DND-41 (cell line): Measurements from ENCODE around the gene HLCS.
"Not testable (repeated sequence)": the region's sequence is repeated elsewhere in the genome, so short reads cannot be mapped to it uniquely, and the experiment has no call there.

Experiments used
- ATAC-seq: fragments of 200-7000 bp; cut with Tn5 transposase; 3 replicates; pipeline ENCODE4 v1.9.1; 2021; ENCODE audit warnings: low read depth; ENCODE audit not compliant: insufficient read depth
- DNase-seq: peaks from one replicate; pipeline ENCODE4 v3.0.0-alpha.2; 2020
- H2AFZ ChIP-seq: 2 replicates; pipeline ENCODE4 v1.6.0; 2012; ENCODE audit warnings: low read depth, low read length
- H3K27ac ChIP-seq: 2 replicates; pipeline ENCODE4 v1.5.1; 2012; ENCODE audit warnings: low read length, inconsistent platforms
- H3K27me3 ChIP-seq: fragments of 200-600 bp; sonication (generic); 2 replicates; pipeline ENCODE4 v1.6.0; 2012; ENCODE audit warnings: low read length, mild to moderate bottlenecking, inconsistent platforms; ENCODE audit not compliant: insufficient read depth, poor library complexity
- H3K36me3 ChIP-seq: 2 replicates; pipeline ENCODE4 v1.5.1; 2012; ENCODE audit warnings: low read length, inconsistent platforms; ENCODE audit not compliant: insufficient read depth
- H3K4me1 ChIP-seq: 2 replicates; pipeline ENCODE4 v1.5.1; 2012; ENCODE audit warnings: mild to moderate bottlenecking, low read length; ENCODE audit not compliant: insufficient read depth
- H3K4me2 ChIP-seq: 2 replicates; pipeline ENCODE4 v1.6.0; 2012; ENCODE audit warnings: mild to moderate bottlenecking, moderate library complexity, low read length, inconsistent platforms; ENCODE audit not compliant: insufficient read depth
- H3K4me3 ChIP-seq, 2 experiments: fragments of 200-600 bp in 1 of 2; shearing (Covaris generic) in 1 of 2; 2 replicates each; pipeline ENCODE4 v1.5.1; 2012 to 2016; ENCODE audit warnings: inconsistent platforms in 2 of 2, low read length in 2 of 2, mild to moderate bottlenecking in 2 of 2, low read depth in 1 of 2, moderate library complexity in 1 of 2
- H3K79me2 ChIP-seq: 2 replicates; pipeline ENCODE4 v1.6.0; 2012; ENCODE audit warnings: low read length, inconsistent platforms; ENCODE audit not compliant: insufficient read depth
- H3K9ac ChIP-seq: 2 replicates; pipeline ENCODE4 v1.6.0; 2012; ENCODE audit warnings: low read depth, mild to moderate bottlenecking, inconsistent platforms, low read length, moderate library complexity
- H3K9me3 ChIP-seq: 2 replicates; pipeline ENCODE4 v1.5.1; 2012; ENCODE audit warnings: low read length, moderate library complexity, mild to moderate bottlenecking, inconsistent platforms; ENCODE audit not compliant: insufficient read depth, severe bottlenecking
- H4K20me1 ChIP-seq: 2 replicates; pipeline ENCODE4 v1.6.0; 2012; ENCODE audit warnings: low read length; ENCODE audit not compliant: insufficient read depth
- CTCF ChIP-seq: IDR thresholded peaks from 2 replicates; pipeline ENCODE4 v1.5.1; 2012; ENCODE audit warnings: borderline replicate concordance, low read length, moderate library complexity, mild to moderate bottlenecking; ENCODE audit not compliant: poor library complexity, severe bottlenecking; ENCODE audit errors: extremely low read depth
- EZH2 ChIP-seq: IDR thresholded peaks from 3 replicates; pipeline ENCODE4 v1.6.1; 2012; ENCODE audit warnings: borderline replicate concordance, low read depth, mild to moderate bottlenecking, moderate library complexity, low read length, inconsistent platforms; ENCODE audit not compliant: severe bottlenecking

The HLCS gene

GRCh38 chr21:36960676-36961284 lies 5.7 kb downstream of the HLCS start:
- Histone ChIP-seq H3K27me3 (no peaks in the 10 kb centered on the region), H3K36me3 (peaks cover 27% of the 10 kb centered on the region), H3K9ac (no peak overlapping the region), H3K9me3 (no peaks in the 10 kb centered on the region), H2AFZ (no peak overlapping the region), H3K4me3 (no peak overlapping the region), H3K79me2 (peaks cover 3% of the 10 kb centered on the region; the same call in 1 of the 2 replicates), H3K27ac (no peak overlapping the region), H3K4me2 (no peak overlapping the region), H3K4me1 (peaks cover 10% of the 10 kb centered on the region), H4K20me1 (no peaks in the 10 kb centered on the region)
- ATAC-seq = no peak
- TF ChIP-seq EZH2 (no peak), CTCF (no peak)
- DNase-seq = no peak

- Histone ChIP-seq H2AFZ (no peak overlapping the region), H3K27me3 (no peaks in the 10 kb centered on the region), H3K4me3 (no peak overlapping the region), H3K9ac (no peak overlapping the region), H3K4me2 (no peak overlapping the region), H3K27ac (no peak overlapping the region), H3K79me2 (no peaks in the 10 kb centered on the region), H3K9me3 (no peaks in the 10 kb centered on the region), H3K36me3 (peaks cover 31% of the 10 kb centered on the region), H3K4me1 (no peaks in the 10 kb centered on the region), H4K20me1 (no peaks in the 10 kb centered on the region)
- no peak for TF ChIP-seq EZH2
- TF ChIP-seq CTCF = no peak
- DNase-seq (peak; percentile 11), ATAC-seq (peak; percentile 45; the same call in 1 of the 3 replicates)
Measured at GRCh38 chr21:36959020-36959835, 7.2 kb downstream of the HLCS start.

DNA sequence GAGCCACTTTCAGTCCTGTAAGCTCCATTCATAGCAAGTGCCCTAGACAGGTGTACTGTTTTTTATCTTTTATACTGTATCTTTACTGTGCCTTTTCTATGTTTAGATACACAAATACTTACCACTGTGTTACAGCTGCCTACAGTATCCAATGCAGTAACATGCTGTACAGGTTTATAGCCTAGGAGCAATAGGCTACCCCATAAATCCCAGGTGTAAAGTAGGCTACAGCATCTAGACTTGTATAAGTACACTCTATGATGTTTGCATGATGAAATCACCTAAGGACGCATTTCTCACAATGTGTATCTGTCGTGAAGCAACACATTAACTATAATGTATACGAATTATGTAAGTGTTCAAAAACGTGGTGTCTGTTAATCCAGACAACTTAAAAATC lies 10.7 kb downstream of the HLCS start:
- no peak overlapping the region for H3K27ac ChIP-seq
- DNase-seq (no peak), ATAC-seq (no peak)
- no peaks in the 10 kb centered on the region for H3K9me3 ChIP-seq
- TF ChIP-seq CTCF = no peak
- no peak for TF ChIP-seq EZH2
- no peak overlapping the region for H3K4me2 ChIP-seq
- H3K36me3 ChIP-seq = peaks cover 26% of the 10 kb centered on the region
- no peaks in the 10 kb centered on the region for H3K27me3 ChIP-seq
- no peaks in the 10 kb centered on the region for H3K79me2 ChIP-seq
- H3K4me3 ChIP-seq = no peak overlapping the region
- no peak overlapping the region for H3K9ac ChIP-seq
- H4K20me1 ChIP-seq = no peaks in the 10 kb centered on the region
- H2AFZ ChIP-seq = no peak overlapping the region
- no peaks in the 10 kb centered on the region for H3K4me1 ChIP-seq

GRCh38 chr21:36952331-36952730 lies 14.1 kb downstream of the HLCS start:
- peaks cover 21% of the 10 kb centered on the region; the same call in 1 of the 2 replicates for H3K36me3 ChIP-seq
- not testable (repeated sequence) for H3K4me3 ChIP-seq, H3K9ac ChIP-seq, H2AFZ ChIP-seq, H3K79me2 ChIP-seq, H3K9me3 ChIP-seq, ATAC-seq, H3K4me2 ChIP-seq, DNase-seq, H4K20me1 ChIP-seq, H3K4me1 ChIP-seq, H3K27ac ChIP-seq, H3K27me3 ChIP-seq
